Ishikawa (cell line): ENCODE data around the gene SPATA9.

Source experiments
- CEBPB ChIP-seq: IDR thresholded peaks from 2 replicates; pipeline ENCODE4 v1.6.1; 2012
- CREB1 ChIP-seq: IDR thresholded peaks from 2 replicates; pipeline ENCODE4 v1.6.1; 2012; ENCODE audit warnings: low read depth
- EGR1 ChIP-seq: IDR thresholded peaks from 2 replicates; pipeline ENCODE4 v1.6.1; 2012
- EP300 ChIP-seq: IDR thresholded peaks from 2 replicates; pipeline ENCODE4 v1.6.1; 2012; ENCODE audit warnings: borderline replicate concordance
- FOXM1 ChIP-seq: IDR thresholded peaks from 2 replicates; pipeline ENCODE4 v1.6.1; 2012; ENCODE audit warnings: low read depth, borderline replicate concordance
- NFIC ChIP-seq: IDR thresholded peaks from 2 replicates; pipeline ENCODE4 v1.6.1; 2012
- RAD21 ChIP-seq: IDR thresholded peaks from 2 replicates; pipeline ENCODE4 v1.6.1; 2012; ENCODE audit warnings: low read depth
- TAF1 ChIP-seq: IDR thresholded peaks from 2 replicates; pipeline ENCODE4 v1.6.1; 2012; ENCODE audit warnings: low read depth, mild to moderate bottlenecking
- TCF12 ChIP-seq: IDR thresholded peaks from 2 replicates; pipeline ENCODE4 v1.6.1; 2012; ENCODE audit warnings: low read depth
- TEAD4 ChIP-seq: IDR thresholded peaks from 2 replicates; pipeline ENCODE4 v1.6.1; 2012
- YY1 ChIP-seq: IDR thresholded peaks from 2 replicates; pipeline ENCODE4 v1.6.1; 2012; ENCODE audit warnings: low read depth
- ZBTB7A ChIP-seq: IDR thresholded peaks from 2 replicates; pipeline ENCODE4 v1.6.1; 2012; ENCODE audit warnings: low read depth
- TF ChIP-seq, protein P1 (sequence below): IDR thresholded peaks from 2 replicates; pipeline ENCODE4 v1.6.1; 2012; ENCODE audit warnings: low read depth, mild to moderate bottlenecking
- TF ChIP-seq, protein P2 (sequence below): IDR thresholded peaks from 2 replicates; pipeline ENCODE4 v1.6.1; 2012
- TF ChIP-seq, protein P3 (sequence below): IDR thresholded peaks from 2 replicates; pipeline ENCODE4 v1.6.1; 2012

Gene SPATA9

DNA sequence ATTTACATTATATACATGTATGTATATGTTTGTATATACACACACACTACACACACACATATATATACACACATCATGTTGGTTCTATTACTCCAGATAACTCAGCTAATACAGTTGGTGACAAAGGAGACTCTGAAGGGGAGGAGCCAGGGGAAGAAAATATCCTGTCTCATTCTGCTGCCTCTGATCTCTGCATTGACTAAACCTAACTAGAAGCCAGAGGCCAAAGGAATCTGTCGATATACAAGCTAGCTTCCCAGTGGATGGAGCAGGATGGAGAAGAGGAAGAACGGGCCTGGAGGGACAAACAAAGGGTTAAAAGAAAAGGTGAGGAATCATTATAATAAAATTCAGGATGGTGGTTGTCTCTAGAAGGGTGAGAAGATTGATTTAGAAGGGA is 34.6 kb upstream of the SPATA9 start:
- TF ChIP-seq TCF12 (no peak), CREB1 (no peak), TAF1 (no peak), FOXM1 (no peak), EP300 (no peak)
- TF ChIP-seq, protein P1, sequence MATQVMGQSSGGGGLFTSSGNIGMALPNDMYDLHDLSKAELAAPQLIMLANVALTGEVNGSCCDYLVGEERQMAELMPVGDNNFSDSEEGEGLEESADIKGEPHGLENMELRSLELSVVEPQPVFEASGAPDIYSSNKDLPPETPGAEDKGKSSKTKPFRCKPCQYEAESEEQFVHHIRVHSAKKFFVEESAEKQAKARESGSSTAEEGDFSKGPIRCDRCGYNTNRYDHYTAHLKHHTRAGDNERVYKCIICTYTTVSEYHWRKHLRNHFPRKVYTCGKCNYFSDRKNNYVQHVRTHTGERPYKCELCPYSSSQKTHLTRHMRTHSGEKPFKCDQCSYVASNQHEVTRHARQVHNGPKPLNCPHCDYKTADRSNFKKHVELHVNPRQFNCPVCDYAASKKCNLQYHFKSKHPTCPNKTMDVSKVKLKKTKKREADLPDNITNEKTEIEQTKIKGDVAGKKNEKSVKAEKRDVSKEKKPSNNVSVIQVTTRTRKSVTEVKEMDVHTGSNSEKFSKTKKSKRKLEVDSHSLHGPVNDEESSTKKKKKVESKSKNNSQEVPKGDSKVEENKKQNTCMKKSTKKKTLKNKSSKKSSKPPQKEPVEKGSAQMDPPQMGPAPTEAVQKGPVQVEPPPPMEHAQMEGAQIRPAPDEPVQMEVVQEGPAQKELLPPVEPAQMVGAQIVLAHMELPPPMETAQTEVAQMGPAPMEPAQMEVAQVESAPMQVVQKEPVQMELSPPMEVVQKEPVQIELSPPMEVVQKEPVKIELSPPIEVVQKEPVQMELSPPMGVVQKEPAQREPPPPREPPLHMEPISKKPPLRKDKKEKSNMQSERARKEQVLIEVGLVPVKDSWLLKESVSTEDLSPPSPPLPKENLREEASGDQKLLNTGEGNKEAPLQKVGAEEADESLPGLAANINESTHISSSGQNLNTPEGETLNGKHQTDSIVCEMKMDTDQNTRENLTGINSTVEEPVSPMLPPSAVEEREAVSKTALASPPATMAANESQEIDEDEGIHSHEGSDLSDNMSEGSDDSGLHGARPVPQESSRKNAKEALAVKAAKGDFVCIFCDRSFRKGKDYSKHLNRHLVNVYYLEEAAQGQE, result no peak

GRCh38 chr5:95715799-95716461 is 33.1 kb upstream of the SPATA9 start:
- TF ChIP-seq, protein P2, sequence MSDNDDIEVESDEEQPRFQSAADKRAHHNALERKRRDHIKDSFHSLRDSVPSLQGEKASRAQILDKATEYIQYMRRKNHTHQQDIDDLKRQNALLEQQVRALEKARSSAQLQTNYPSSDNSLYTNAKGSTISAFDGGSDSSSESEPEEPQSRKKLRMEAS, result no peak
- TF ChIP-seq NFIC, result no peak
- no peak for TF ChIP-seq TCF12
- TF ChIP-seq EGR1, result no peak
- no peak for TF ChIP-seq ZBTB7A
- TF ChIP-seq, protein P3, sequence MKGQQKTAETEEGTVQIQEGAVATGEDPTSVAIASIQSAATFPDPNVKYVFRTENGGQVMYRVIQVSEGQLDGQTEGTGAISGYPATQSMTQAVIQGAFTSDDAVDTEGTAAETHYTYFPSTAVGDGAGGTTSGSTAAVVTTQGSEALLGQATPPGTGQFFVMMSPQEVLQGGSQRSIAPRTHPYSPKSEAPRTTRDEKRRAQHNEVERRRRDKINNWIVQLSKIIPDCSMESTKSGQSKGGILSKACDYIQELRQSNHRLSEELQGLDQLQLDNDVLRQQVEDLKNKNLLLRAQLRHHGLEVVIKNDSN, result no peak
- TF ChIP-seq EP300, result no peak
- no peak for TF ChIP-seq FOXM1
- TF ChIP-seq CEBPB, result no peak
- TF ChIP-seq RAD21, result no peak
- TF ChIP-seq TEAD4, result no peak
- no peak for TF ChIP-seq YY1
- TF ChIP-seq CREB1, result no peak
- TF ChIP-seq TAF1, result no peak

DNA sequence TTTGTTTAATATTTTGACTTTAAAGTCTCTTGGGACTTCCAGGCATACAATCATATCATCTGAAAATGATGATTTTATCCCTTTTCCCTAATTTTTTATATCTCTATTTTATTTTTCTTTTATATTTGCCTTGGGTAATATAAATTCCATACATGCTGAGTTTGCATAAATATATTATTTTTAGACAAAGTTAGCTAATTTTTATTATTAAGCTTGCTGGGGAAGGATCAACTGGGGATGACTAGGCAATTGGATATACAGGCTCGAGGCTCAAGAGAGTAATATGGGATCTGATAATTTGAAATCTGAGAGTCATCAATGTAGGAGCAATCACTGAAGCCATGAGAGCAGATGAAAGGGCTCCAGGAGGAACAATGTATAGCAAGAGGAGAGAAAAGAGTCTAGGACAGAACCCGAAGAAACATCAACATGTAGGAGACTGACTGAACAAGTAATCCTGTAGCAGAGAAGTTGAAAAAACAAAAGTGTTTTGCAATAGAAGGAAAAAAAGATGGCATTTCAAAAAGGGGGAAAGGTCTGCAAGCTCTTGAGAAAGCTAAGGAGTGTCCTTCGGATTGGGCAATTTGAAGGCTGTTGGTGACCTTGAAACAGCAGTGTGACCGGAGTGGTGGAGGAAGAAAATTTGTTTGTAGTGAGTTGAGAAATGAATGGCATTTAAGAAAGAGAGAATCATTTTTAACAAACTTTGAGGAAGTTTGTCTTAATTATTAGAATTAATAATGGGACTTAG is 31.3 kb upstream of the SPATA9 start:
- TF ChIP-seq, protein P1, result no peak
- TF ChIP-seq, protein P3, result no peak
- TF ChIP-seq TAF1, result no peak
- no peak for TF ChIP-seq NFIC
- no peak for TF ChIP-seq YY1
- TF ChIP-seq, protein P2, result no peak
- TF ChIP-seq RAD21, result no peak
- TF ChIP-seq EGR1, result no peak
- no peak for TF ChIP-seq FOXM1
- no peak for TF ChIP-seq ZBTB7A

- no peak for TF ChIP-seq CREB1
- peak; percentile 59; the same call in 1 of the 2 replicates for TF ChIP-seq EP300
Observed at GRCh38 chr5:95712347-95712958, 29.7 kb upstream of the SPATA9 start.

DNA sequence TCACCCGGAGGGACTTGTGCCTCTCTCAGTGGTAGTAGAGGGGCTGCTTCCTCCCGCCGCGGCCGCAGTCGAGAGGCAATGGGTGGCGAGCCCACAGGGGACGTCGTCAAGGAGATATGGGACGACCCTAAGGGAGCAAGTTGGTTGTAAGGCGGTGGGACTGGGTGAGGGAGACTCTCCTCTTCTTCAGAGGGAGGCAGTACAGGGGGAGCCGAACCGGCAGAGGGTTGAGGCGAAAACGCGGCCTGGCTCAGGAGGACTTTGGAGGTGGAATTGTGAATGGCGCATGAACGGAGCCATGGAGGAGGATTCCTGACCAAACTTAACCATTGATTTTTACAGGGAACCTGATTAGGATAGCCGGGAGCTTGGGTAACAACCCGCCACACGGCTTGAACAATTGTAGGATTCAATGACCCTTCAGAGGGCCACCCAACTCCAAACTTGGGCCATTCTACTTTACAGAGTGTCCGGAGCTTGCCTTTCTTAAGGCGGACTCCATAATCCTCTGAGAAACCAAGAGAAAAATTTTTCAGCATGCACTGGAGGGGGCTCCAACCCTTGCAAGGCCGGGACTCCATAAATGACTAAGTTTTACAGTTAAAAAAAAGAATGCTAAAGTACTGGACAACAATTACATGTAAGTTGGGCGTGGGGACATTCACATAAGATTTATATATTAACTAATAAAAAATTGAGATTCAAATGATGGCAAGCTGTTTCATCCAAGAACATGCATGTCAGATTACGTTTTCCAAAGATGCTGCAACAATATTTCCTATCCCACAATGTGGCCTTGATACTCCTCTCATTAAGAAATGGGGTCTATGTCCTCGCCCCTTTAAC is 28.9 kb upstream of the SPATA9 start:
- TF ChIP-seq, protein P3, result no peak
- TF ChIP-seq TAF1 (no peak), YY1 (no peak), RAD21 (no peak), CEBPB (no peak), TEAD4 (no peak), EP300 (no peak), TCF12 (no peak), ZBTB7A (no peak), FOXM1 (no peak), EGR1 (no peak), CREB1 (no peak), NFIC (no peak)
- TF ChIP-seq, protein P1, result no peak
- TF ChIP-seq, protein P2, result no peak
